Activated CD8-positive, alpha-beta T cell treated with anti-CD3 and anti-CD28 coated beads for 36 hours (primary cell): ENCODE results near the gene TCFL5. TPM values are rescaled to one million over a fixed set of nuclear protein-coding genes. Genes with fewer than 3 reads are reported as not detected.

ENCODE experiments used
- ATAC-seq: fragments of 200-7000 bp; cut with Tn5 transposase; one replicate; pipeline ENCODE4 v1.10.0; 2021; ENCODE audit warnings: mild to moderate bottlenecking, moderate library complexity
- CTCF ChIA-PET: fragments of 350-600 bp; sonication (Branson Sonifier 250); formaldehyde crosslinking; loops from one replicate; lab custom pipeline; 2021; ENCODE audit warnings: antibody characterized with exemption; lab: Charles Lee
- POLR2A ChIA-PET: fragments of 350-600 bp; sonication (Branson Sonifier 250); formaldehyde crosslinking; loops from one replicate; lab custom pipeline; 2021; ENCODE audit warnings: antibody characterized with exemption; lab: Charles Lee
- DNase-seq: peaks from one replicate; pipeline ENCODE4 v3.0.0-alpha.2; 2020
- H3K27ac Mint-ChIP-seq: one replicate; pipeline ENCODE4 v1.8.0; 2021; ENCODE audit warnings: mild to moderate bottlenecking, mixed read lengths
- H3K27me3 Mint-ChIP-seq: one replicate; pipeline ENCODE4 v1.8.0; 2021; ENCODE audit warnings: mixed read lengths
- H3K36me3 Mint-ChIP-seq: one replicate; pipeline ENCODE4 v1.8.0; 2021; ENCODE audit warnings: low read depth, mixed read lengths
- H3K4me1 Mint-ChIP-seq: one replicate; pipeline ENCODE4 v1.8.0; 2021; ENCODE audit warnings: low read depth, mixed read lengths
- H3K4me3 Mint-ChIP-seq: one replicate; pipeline ENCODE4 v1.8.0; 2021; ENCODE audit warnings: mild to moderate bottlenecking, moderate library complexity, mixed read lengths
- H3K9me3 Mint-ChIP-seq: one replicate; pipeline ENCODE4 v1.8.0; 2021; ENCODE audit warnings: mixed read lengths
- intact Hi-C: fragments of 100-400 bp; cut with micrococcal nuclease; formaldehyde crosslinking; loops from one replicate; pipeline ENCODE4 v1.10.0; 2022
- total RNA-seq, 2 experiments: library from RNA; stranded (reverse); gene quantifications; one replicate each; pipeline ENCODE4 v1.2.3, GENCODE V29; 2021
- TF ChIP-seq, protein P1 (sequence below): fragments of 200-600 bp; IDR thresholded peaks from one replicate; pipeline ENCODE4 v1.8.0; 2022; ENCODE audit warnings: antibody characterized with exemption, mild to moderate bottlenecking

The TCFL5 gene
- total RNA-seq, 2 experiments from 2014 or later: 7.5 to 7.6 TPM

DNA sequence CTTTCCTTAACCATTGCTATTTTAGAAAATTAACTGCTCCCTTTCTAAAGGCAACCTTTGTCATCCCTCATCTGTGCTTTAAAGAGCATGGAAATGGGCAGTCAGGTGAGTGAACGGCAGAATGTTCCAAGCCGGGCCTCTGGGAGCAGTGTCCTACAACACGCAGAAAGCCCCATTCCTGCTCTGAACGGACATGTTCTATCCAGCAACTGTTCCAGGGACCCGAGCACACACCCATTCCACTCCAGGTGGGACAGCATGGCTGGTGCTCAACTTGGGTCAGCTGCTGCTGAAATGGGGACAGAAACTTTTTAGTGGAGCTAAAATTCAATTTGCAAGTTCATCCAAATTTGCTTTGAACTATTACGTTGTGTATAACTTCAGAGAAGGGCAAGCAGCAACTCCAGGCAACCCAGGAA is 38.0 kb upstream of the TCFL5 start:
- Mint-ChIP-seq H3K36me3 (peaks cover 38% of the 10 kb centered on the region), H3K4me1 (peaks cover 40% of the 10 kb centered on the region), H3K27ac (no peak overlapping the region), H3K4me3 (no peak overlapping the region), H3K9me3 (no peaks in the 10 kb centered on the region), H3K27me3 (no peaks in the 10 kb centered on the region)
- DNase-seq: no peak
- ChIA-PET POLR2A (interaction anchor here (0.7 to 2.9 kb wide), 7 partner anchors 10 to 60 kb away, joined by 3 to 20 read pairs (median 4); partner anchors contain the start of gene GID8), CTCF (interaction anchor here (0.6 to 7.4 kb wide), 16 partner anchors 8 to 115 kb away, joined by 3 to 113 read pairs (median 4); partner anchors contain the start of gene DIDO1)
- intact Hi-C loops: loop anchor here (2.0 to 10.0 kb wide), 2 partner anchors 55 to 109 kb away; partner anchors contain the start of gene SLC17A9
- ATAC-seq: no peak
- TF ChIP-seq, protein P1, sequence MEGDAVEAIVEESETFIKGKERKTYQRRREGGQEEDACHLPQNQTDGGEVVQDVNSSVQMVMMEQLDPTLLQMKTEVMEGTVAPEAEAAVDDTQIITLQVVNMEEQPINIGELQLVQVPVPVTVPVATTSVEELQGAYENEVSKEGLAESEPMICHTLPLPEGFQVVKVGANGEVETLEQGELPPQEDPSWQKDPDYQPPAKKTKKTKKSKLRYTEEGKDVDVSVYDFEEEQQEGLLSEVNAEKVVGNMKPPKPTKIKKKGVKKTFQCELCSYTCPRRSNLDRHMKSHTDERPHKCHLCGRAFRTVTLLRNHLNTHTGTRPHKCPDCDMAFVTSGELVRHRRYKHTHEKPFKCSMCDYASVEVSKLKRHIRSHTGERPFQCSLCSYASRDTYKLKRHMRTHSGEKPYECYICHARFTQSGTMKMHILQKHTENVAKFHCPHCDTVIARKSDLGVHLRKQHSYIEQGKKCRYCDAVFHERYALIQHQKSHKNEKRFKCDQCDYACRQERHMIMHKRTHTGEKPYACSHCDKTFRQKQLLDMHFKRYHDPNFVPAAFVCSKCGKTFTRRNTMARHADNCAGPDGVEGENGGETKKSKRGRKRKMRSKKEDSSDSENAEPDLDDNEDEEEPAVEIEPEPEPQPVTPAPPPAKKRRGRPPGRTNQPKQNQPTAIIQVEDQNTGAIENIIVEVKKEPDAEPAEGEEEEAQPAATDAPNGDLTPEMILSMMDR: no peak

DNA sequence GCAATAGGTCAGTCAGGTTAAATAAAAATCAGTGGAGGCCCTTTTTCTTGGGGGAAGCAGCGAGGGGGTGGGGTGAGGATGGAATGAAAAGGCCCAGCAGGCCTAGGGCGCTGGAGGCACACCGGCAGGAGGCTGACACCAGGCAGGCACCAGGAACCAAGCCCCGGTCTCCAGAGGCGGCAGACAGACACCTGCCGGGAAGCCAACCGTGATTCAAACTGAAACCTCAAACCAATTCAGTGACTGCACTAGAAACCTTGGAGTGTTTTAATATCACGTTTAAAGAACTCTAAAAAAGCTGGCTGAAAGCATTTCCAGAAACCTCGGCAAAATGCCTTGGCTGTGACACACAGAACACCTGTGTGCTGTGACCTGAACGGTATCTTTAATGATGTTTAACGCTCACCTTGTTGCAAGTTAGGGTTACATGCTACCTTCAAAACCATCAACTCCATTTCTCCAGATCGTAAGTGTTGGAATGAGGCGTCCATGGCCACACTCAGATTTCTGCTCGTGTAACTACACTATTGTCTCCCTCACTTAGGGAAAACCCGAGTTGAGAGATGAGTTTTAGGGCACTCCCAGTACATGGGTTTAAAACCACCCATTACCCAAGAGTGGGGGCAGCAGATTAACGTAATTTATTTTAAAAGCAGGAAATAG is 37.5 kb upstream of the TCFL5 start:
- no peak overlapping the region for H3K27ac Mint-ChIP-seq
- H3K4me1 Mint-ChIP-seq: peaks cover 37% of the 10 kb centered on the region
- peaks cover 40% of the 10 kb centered on the region for H3K36me3 Mint-ChIP-seq
- H3K9me3 Mint-ChIP-seq: no peaks in the 10 kb centered on the region
- TF ChIP-seq, protein P1: no peak
- CTCF ChIA-PET: interaction anchor here (0.6 to 7.4 kb wide), 15 partner anchors 9 to 116 kb away, joined by 3 to 113 read pairs (median 4); partner anchors contain the start of gene DIDO1
- H3K27me3 Mint-ChIP-seq: no peaks in the 10 kb centered on the region
- H3K4me3 Mint-ChIP-seq: no peak overlapping the region
- ATAC-seq (no peak), DNase-seq (peak; percentile 26)
- POLR2A ChIA-PET: interaction anchor here (0.7 to 2.9 kb wide), 11 partner anchors 10 to 60 kb away, joined by 3 to 20 read pairs (median 3); partner anchors contain the start of gene GID8
- intact Hi-C loops: no loop called here

DNA sequence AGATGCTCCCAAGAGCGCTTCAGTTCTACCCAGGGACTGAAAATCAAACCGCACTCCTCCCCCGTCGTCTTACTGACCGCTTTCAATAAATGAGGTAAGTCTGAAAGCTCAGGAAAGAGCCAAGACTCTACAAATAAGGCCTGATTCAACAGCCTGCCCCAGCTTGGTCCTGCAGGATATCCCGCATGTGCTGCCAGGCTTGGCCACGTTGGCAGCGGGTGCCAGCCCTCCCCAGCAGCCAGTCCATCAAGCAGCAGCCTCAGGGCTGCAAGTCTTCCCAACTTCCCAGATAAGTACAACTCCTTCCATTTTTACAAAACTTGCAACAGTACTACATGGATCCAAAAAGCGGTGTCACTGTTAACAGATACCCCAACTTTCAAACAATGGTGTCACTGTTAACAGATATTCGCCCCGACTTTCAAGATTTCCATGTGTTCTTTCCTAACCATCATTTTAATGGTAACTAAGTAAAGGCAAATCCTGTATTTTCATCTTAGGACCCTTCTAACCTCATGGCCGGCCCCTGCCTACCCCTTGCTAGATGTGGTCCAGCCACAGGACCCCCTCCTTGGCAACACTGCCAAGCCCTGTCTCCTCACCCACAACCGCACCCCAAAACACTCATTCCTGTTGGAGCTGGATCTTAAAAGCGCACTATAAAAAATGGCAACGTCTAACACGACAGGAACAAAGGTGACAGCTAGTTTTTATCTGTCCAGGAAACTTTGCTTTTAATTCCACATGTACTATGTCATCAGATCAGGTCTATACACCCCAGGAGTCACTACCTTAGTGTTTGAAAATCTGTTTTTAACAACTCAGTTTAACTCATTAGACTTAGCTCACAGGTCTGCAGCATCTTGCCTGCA is 36.7 kb upstream of the TCFL5 start:
- no peaks in the 10 kb centered on the region for H3K27me3 Mint-ChIP-seq
- DNase-seq: no peak
- H3K36me3 Mint-ChIP-seq: peaks cover 40% of the 10 kb centered on the region
- ChIA-PET CTCF (interaction anchor here (1.1 to 7.4 kb wide), 5 partner anchors 10 to 117 kb away, joined by 3 to 113 read pairs (median 4); no protein-coding TSS in a partner anchor), POLR2A (interaction anchor here (0.6 to 2.9 kb wide), 10 partner anchors 9 to 371 kb away, joined by 3 to 20 read pairs (median 3); no protein-coding TSS in a partner anchor)
- H3K27ac Mint-ChIP-seq: no peak overlapping the region
- no peaks in the 10 kb centered on the region for H3K9me3 Mint-ChIP-seq
- H3K4me3 Mint-ChIP-seq: no peak overlapping the region
- intact Hi-C loops: no loop called here
- H3K4me1 Mint-ChIP-seq: peaks cover 33% of the 10 kb centered on the region
- TF ChIP-seq, protein P1: no peak
- no peak for ATAC-seq

DNA sequence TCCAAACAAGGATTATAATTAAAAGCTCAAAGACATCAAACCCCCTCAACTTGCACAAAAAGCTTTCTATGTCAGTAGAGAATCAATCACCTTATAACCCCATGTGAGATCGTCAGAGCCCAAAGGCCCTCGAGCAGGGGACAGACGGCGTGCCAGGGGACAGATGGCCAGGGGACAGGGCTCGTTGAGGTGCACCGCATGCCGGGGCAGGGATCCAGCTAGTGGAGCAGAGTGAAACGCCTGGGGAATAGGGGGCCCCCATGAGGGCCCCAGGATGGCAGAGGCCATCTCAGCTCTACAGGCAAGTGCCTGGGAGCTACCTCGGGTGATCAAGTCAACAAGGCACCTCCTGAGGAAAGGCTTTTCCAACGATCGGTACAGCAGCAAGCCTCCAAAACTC is 36.0 kb upstream of the TCFL5 start:
- no peak overlapping the region for H3K4me3 Mint-ChIP-seq
- H3K27me3 Mint-ChIP-seq: no peaks in the 10 kb centered on the region
- H3K27ac Mint-ChIP-seq: no peak overlapping the region
- intact Hi-C loops: no loop called here
- DNase-seq (no peak), ATAC-seq (no peak)
- no peaks in the 10 kb centered on the region for H3K9me3 Mint-ChIP-seq
- POLR2A ChIA-PET: interaction anchor here (0.6 to 2.9 kb wide), 11 partner anchors 9 to 370 kb away, joined by 3 to 20 read pairs (median 3); no protein-coding TSS in a partner anchor
- peaks cover 44% of the 10 kb centered on the region for H3K36me3 Mint-ChIP-seq
- H3K4me1 Mint-ChIP-seq: peaks cover 37% of the 10 kb centered on the region
- TF ChIP-seq, protein P1: no peak
- CTCF ChIA-PET: interaction anchor here (1.1 to 7.4 kb wide), 3 partner anchors 10 to 75 kb away, joined by 4 to 113 read pairs (median 19); no protein-coding TSS in a partner anchor
